GM21717 (cell line): ENCODE data around the gene IGFBP4.

Experiments
- ATAC-seq: cut with Tn5 transposase; IDR thresholded peaks from one replicate; pipeline ENCODE4 v1.9.1; 2021; ENCODE audit warnings: mild to moderate bottlenecking, moderate library complexity; ENCODE audit not compliant: unreplicated experiment

IGFBP4 gene

GRCh38 chr17:40486522-40487370 lies 43.5 kb downstream of the IGFBP4 start:
- ATAC-seq, result no peak

GRCh38 chr17:40487371-40488020 lies 44.2 kb downstream of the IGFBP4 start:
- ATAC-seq, result no peak

GRCh38 chr17:40490289-40490853 lies 47.1 kb downstream of the IGFBP4 start:
- ATAC-seq, result no peak

GRCh38 chr17:40490982-40491381 lies 47.7 kb downstream of the IGFBP4 start:
- ATAC-seq, result no peak

- ATAC-seq, result no peak
Observed at GRCh38 chr17:40491486-40491885, 48.2 kb downstream of the IGFBP4 start.

- no peak for ATAC-seq
Observed at GRCh38 chr17:40493697-40494096, 50.4 kb downstream of the IGFBP4 start.

- ATAC-seq, result no peak
Observed at GRCh38 chr17:40495140-40495539, 51.9 kb downstream of the IGFBP4 start.

- no peak for ATAC-seq
Observed at GRCh38 chr17:40496170-40496569, 52.9 kb downstream of the IGFBP4 start.

- ATAC-seq, result no peak
Observed at GRCh38 chr17:40496634-40497420, 53.6 kb downstream of the IGFBP4 start.

GRCh38 chr17:40497695-40498094 lies 54.4 kb downstream of the IGFBP4 start:
- no peak for ATAC-seq

- ATAC-seq, result no peak
Observed at GRCh38 chr17:40498281-40499084, 55.2 kb downstream of the IGFBP4 start.

GRCh38 chr17:40499551-40500189 lies 56.4 kb downstream of the IGFBP4 start:
- no peak for ATAC-seq

GRCh38 chr17:40500190-40500589 lies 56.9 kb downstream of the IGFBP4 start:
- no peak for ATAC-seq

GRCh38 chr17:40500709-40501108 lies 57.5 kb downstream of the IGFBP4 start:
- ATAC-seq, result no peak

- ATAC-seq, result no peak
Observed at GRCh38 chr17:40501499-40501911, 58.3 kb downstream of the IGFBP4 start, which contains the start of gene TNS4. Gene TNS4 (minus strand): TSS chr17:40501623. CDS start chr17:40496425, 5,198 bp downstream.

GRCh38 chr17:40502716-40503115 lies 59.5 kb downstream of the IGFBP4 start:
- ATAC-seq, result no peak

- no peak for ATAC-seq
Observed at GRCh38 chr17:40503154-40503553, 59.9 kb downstream of the IGFBP4 start.

GRCh38 chr17:40506786-40507185 lies 63.5 kb downstream of the IGFBP4 start:
- no peak for ATAC-seq
